Measurements from ENCODE around the gene GPS1. TPM values are rescaled to one million over a fixed set of nuclear protein-coding genes. Genes with fewer than 3 reads are reported as not detected.

GPS1 gene
- total RNA-seq, 2 experiments from 2014 or later, result 94.2 to 103 TPM

- no peaks in the 10 kb centered on the region for H3K36me3 Mint-ChIP-seq
Observed at GRCh38 chr17:82053556-82054263, 2.0 kb downstream of the GPS1 start.

GRCh38 chr17:82054351-82055022, 2.8 kb downstream of the GPS1 start:
- Mint-ChIP-seq H3K9me3 (no peaks in the 10 kb centered on the region), H3K27ac (no peak overlapping the region), H3K4me3 (no peak overlapping the region), H3K27me3 (no peaks in the 10 kb centered on the region), H3K36me3 (no peaks in the 10 kb centered on the region), H3K4me1 (peaks cover 14% of the 10 kb centered on the region)
- DNase-seq, result no peak

More at GRCh38 chr17:82053556-82054263, 2.0 kb downstream of the GPS1 start:
- no peak for DNase-seq
- Mint-ChIP-seq H3K4me1 (peaks cover 14% of the 10 kb centered on the region), H3K27ac (peak overlapping the region; percentile 63), H3K9me3 (no peaks in the 10 kb centered on the region), H3K4me3 (peak overlapping the region; percentile 91), H3K27me3 (no peaks in the 10 kb centered on the region)

- DNase-seq, result no peak
- Mint-ChIP-seq H3K36me3 (peaks cover 3% of the 10 kb centered on the region), H3K4me3 (no peak overlapping the region), H3K27ac (no peak overlapping the region), H3K4me1 (peaks cover 14% of the 10 kb centered on the region), H3K9me3 (no peaks in the 10 kb centered on the region), H3K27me3 (no peaks in the 10 kb centered on the region)
Observed at GRCh38 chr17:82055023-82055964, 3.6 kb downstream of the GPS1 start.

GRCh38 chr17:82055965-82056728, 4.4 kb downstream of the GPS1 start:
- Mint-ChIP-seq H3K27me3 (no peaks in the 10 kb centered on the region), H3K4me3 (no peak overlapping the region), H3K27ac (no peak overlapping the region), H3K4me1 (peaks cover 11% of the 10 kb centered on the region), H3K9me3 (no peaks in the 10 kb centered on the region), H3K36me3 (peaks cover 3% of the 10 kb centered on the region)
- DNase-seq, result no peak

- Mint-ChIP-seq H3K4me3 (no peak overlapping the region), H3K36me3 (peaks cover 3% of the 10 kb centered on the region), H3K27me3 (no peaks in the 10 kb centered on the region), H3K4me1 (peaks cover 11% of the 10 kb centered on the region), H3K9me3 (no peaks in the 10 kb centered on the region), H3K27ac (no peak overlapping the region)
- DNase-seq, result no peak
Observed at GRCh38 chr17:82056729-82057621, 5.3 kb downstream of the GPS1 start.

- Mint-ChIP-seq H3K36me3 (peaks cover 3% of the 10 kb centered on the region), H3K27ac (peak overlapping the region; percentile 46), H3K9me3 (no peaks in the 10 kb centered on the region), H3K4me1 (peaks cover 4% of the 10 kb centered on the region), H3K27me3 (no peaks in the 10 kb centered on the region), H3K4me3 (no peak overlapping the region)
- no peak for DNase-seq
Observed at GRCh38 chr17:82058230-82058854, 6.6 kb downstream of the GPS1 start.

GRCh38 chr17:82058855-82059249, 7.2 kb downstream of the GPS1 start:
- Mint-ChIP-seq H3K4me1 (peaks cover 3% of the 10 kb centered on the region), H3K36me3 (peaks cover 3% of the 10 kb centered on the region), H3K4me3 (no peak overlapping the region), H3K9me3 (no peaks in the 10 kb centered on the region), H3K27me3 (no peaks in the 10 kb centered on the region), H3K27ac (no peak overlapping the region)
- no peak for DNase-seq

- Mint-ChIP-seq H3K9me3 (no peaks in the 10 kb centered on the region), H3K27ac (no peak overlapping the region), H3K4me1 (peaks cover 7% of the 10 kb centered on the region), H3K36me3 (peaks cover 3% of the 10 kb centered on the region), H3K27me3 (no peaks in the 10 kb centered on the region), H3K4me3 (no peak overlapping the region)
- no peak for DNase-seq
Observed at GRCh38 chr17:82059272-82060000, 7.7 kb downstream of the GPS1 start.

- peaks cover 6% of the 10 kb centered on the region for H3K4me1 Mint-ChIP-seq
- no peaks in the 10 kb centered on the region for H3K27me3 Mint-ChIP-seq
- no peak overlapping the region for H3K4me3 Mint-ChIP-seq
- no peak overlapping the region for H3K27ac Mint-ChIP-seq
- peaks cover 3% of the 10 kb centered on the region for H3K36me3 Mint-ChIP-seq
- no peaks in the 10 kb centered on the region for H3K9me3 Mint-ChIP-seq
- no peak for DNase-seq
Observed at GRCh38 chr17:82060001-82060380, 8.3 kb downstream of the GPS1 start.

GRCh38 chr17:82060614-82061013, 8.9 kb downstream of the GPS1 start:
- Mint-ChIP-seq H3K4me3 (no peak overlapping the region), H3K27ac (no peak overlapping the region), H3K9me3 (no peaks in the 10 kb centered on the region), H3K4me1 (peaks cover 5% of the 10 kb centered on the region), H3K27me3 (no peaks in the 10 kb centered on the region), H3K36me3 (peaks cover 3% of the 10 kb centered on the region)
- no peak for DNase-seq

GRCh38 chr17:82061047-82061925, 9.6 kb downstream of the GPS1 start:
- Mint-ChIP-seq H3K4me3 (no peak overlapping the region), H3K4me1 (peaks cover 5% of the 10 kb centered on the region), H3K27ac (no peak overlapping the region), H3K9me3 (no peaks in the 10 kb centered on the region), H3K27me3 (no peaks in the 10 kb centered on the region), H3K36me3 (peaks cover 4% of the 10 kb centered on the region)
- no peak for DNase-seq
